Cardiac fibroblast (primary cell): ENCODE data around the gene PXMP2.

ENCODE experiments used
- DNase-seq, 2 donors: peaks; one replicate each; pipeline versions ENCODE4 v3.0.0 to v3.0.0-alpha.2; 2010; ENCODE audit warnings: low read depth in 2 of 2
- H3K4me3 ChIP-seq, 2 donors: replicated peaks in 1 of 2; 1 replicate in 1 of 2; 2 replicates in 1 of 2; pipeline ENCODE4 v1.5.1; 2011; ENCODE audit warnings: low read depth in 2 of 2, low read length in 2 of 2, mild to moderate bottlenecking in 2 of 2, moderate library complexity in 1 of 2
- TF ChIP-seq, protein P1 (sequence below): IDR thresholded peaks from one replicate; pipeline ENCODE4 v1.5.1; 2011; ENCODE audit warnings: low read depth, mild to moderate bottlenecking, low read length, inconsistent platforms

Gene PXMP2

DNA sequence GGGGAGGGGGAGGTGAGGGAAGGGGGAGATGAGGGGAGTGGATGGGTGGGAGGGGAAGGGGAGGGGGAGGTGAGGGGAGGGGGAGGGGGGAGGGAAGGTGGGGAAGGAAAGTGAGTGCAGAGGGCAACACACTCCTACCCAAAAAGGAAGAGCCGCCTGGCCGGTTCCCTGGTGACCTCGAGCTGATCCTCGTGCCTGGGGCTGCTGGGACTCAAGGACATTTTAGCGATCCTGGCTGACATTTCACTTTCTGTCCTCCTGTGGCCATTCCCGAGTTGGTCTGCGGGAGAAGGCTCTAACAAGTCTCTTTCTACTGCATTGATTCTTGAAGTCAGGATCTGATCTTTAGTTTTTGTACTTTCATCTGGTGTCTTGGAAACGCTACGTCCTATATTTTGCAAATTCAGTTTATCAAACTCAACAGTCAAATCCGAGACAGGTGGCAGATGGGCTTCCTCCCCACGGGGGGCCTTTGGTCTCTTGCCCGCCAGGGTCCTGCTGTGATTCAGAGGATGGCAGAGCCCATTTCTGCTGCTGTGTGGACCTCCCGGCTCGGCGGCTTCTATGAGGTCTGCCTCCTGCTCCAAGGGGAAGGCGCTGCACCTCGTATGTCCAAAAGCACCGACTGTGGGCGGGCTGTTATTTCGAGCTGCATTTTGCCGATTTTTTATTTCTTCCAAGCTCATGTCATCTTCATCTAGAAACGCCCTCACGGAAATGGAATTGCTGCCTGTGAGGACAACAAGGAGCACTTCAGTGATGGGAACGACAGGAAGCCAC, 42.3 kb downstream of the PXMP2 start:
- no peak overlapping the region for H3K4me3 ChIP-seq
- TF ChIP-seq, protein P1, sequence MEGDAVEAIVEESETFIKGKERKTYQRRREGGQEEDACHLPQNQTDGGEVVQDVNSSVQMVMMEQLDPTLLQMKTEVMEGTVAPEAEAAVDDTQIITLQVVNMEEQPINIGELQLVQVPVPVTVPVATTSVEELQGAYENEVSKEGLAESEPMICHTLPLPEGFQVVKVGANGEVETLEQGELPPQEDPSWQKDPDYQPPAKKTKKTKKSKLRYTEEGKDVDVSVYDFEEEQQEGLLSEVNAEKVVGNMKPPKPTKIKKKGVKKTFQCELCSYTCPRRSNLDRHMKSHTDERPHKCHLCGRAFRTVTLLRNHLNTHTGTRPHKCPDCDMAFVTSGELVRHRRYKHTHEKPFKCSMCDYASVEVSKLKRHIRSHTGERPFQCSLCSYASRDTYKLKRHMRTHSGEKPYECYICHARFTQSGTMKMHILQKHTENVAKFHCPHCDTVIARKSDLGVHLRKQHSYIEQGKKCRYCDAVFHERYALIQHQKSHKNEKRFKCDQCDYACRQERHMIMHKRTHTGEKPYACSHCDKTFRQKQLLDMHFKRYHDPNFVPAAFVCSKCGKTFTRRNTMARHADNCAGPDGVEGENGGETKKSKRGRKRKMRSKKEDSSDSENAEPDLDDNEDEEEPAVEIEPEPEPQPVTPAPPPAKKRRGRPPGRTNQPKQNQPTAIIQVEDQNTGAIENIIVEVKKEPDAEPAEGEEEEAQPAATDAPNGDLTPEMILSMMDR: no peak
- peak in 1 of 2 donors; percentile 31 for DNase-seq

DNA sequence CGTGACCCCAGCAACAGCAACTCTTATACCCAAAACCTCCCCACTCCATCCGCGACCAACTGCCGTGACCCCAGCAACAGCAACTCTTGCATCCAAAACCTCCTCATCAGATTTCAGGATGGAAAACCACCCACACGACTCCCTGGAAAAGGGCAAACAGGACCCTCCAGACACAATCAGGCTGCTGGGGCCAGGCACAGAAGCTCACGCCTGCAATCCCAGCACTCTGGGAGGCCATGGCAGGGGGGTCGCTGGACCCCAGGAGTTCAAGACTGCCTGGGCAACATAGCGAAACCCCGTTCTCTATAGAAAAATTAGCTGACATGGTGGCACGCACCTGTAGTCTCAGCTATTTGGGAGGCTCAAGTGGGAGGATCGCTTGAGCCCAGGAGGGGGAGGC, 43.0 kb downstream of the PXMP2 start:
- TF ChIP-seq, protein P1: no peak
- DNase-seq: no peak

DNA sequence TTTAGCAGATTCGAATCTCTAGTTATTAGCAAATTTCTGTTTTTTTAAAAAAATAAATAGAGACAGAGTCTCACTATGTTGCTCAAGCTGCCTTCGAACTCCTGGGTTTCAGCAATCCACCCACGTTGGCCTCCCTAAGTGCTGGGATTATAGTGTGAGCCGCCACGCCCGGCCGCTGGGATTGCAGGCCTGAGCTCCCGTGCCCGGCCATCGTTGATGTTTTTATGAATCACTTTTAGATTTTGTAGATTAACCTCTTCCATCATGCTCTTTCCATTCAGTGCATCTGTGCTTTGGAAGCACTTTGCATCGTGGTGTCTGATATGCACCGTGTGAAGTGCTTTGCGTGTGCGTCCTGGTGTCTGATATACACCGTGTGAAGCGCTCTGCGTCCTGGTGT, 44.2 kb downstream of the PXMP2 start:
- TF ChIP-seq, protein P1: no peak
- no peak for DNase-seq
- no peak overlapping the region for H3K4me3 ChIP-seq

More for the DNA sequence above, 43.0 kb downstream of the PXMP2 start:
- H3K4me3 ChIP-seq: no peak overlapping the region

DNA sequence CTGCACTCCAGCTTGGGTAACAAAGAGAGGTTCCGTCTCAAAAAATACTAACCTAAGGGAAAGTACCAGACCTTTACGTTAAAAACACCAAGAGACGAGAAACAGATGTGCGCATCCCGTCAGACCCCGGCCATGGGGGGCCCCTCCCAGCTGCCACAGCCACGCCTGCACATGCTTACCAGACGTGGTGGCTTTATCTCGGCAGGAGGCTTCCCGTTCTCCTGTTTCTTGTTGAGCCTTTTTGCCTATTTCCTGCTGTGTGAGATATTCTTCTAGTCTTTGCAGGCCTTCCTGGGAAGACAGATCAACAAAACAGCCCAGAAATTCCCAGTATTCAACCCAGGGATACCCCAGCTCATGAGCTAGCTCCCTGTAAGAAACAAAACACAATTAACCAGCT, 46.8 kb downstream of the PXMP2 start:
- TF ChIP-seq, protein P1: no peak
- no peak overlapping the region for H3K4me3 ChIP-seq
- DNase-seq: no peak

DNA sequence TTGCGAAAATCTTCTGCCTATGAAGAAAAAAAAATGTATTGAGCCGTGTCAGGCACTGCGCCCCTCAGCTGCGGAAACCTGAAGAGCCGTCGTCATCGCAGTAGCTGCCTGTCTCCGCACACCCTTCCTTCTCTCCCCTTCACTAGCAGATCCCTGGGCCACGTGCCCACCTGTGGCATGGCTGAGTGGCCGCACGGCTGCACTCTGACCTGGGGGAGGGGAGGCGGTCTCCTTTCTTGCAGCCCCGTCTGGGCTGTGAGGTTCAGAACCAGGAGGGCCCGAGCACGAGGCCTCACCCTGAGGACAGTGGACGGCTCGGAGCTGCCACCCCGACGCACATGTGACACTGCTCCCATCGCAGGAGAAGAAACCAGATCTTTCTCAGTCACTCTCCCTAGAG, 48.1 kb downstream of the PXMP2 start:
- TF ChIP-seq, protein P1: no peak
- no peak for DNase-seq
- H3K4me3 ChIP-seq: no peak overlapping the region

DNA sequence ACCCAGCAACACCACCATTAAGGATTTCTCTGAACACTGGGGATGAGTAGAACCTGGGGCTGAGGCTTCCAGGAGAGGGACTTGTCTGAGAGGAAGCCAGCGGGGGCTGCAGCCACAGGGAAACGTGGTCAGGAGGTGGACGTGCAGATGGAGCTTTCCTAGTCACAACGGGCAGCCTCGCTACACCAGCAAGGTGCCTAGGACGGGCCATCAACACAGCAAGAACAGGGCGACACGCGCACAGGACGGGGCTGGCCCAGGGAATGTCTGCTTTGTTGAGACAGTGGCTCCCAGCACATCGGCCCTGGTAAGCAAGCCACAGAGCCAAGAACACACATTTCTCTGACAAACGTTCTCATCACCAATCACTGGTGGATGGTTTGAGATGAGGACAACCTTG, 49.0 kb downstream of the PXMP2 start:
- TF ChIP-seq, protein P1: no peak
- no peak overlapping the region for H3K4me3 ChIP-seq
- DNase-seq: no peak

DNA sequence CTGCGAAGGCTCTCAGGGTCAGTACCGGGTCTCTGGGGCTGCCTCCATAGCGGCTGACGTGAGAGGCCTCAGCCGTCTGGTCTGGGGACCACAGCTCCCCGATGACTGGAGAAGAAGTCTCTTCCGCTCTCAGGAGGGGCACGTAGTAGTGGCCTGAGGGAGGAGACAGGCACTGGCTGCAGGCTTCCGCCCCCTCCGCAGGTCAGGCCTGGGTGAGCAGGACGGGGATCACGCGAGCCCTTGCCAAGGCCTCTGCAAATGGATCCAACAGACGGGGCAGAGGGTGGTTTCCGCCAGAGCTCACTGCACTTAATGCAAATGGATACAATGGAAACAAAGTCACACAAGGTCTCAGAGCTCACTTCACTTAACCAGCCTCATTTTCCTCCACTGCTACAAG, 49.5 kb downstream of the PXMP2 start:
- H3K4me3 ChIP-seq: no peak overlapping the region
- TF ChIP-seq, protein P1: no peak
- DNase-seq: no peak
